Smooth muscle cell (in vitro differentiated cells): ENCODE measurements around the gene TAS2R42. TPM values are rescaled to one million over a fixed set of nuclear protein-coding genes. Genes with fewer than 3 reads are reported as not detected.

ENCODE experiments used
- DNase-seq: peaks from one replicate; lab custom pipeline; 2025; ENCODE audit not compliant: unreplicated experiment; lab: John Stamatoyannopoulos, UW
- H2AFZ ChIP-seq: fragments of 200-600 bp; sonication (generic); 2 replicates; pipeline ENCODE4 v1.6.0; 2016; ENCODE audit warnings: antibody characterized with exemption, low read depth, mild to moderate bottlenecking
- H3F3A ChIP-seq: fragments of 200-600 bp; sonication (generic); 2 replicates; pipeline ENCODE4 v1.6.0; 2017; ENCODE audit warnings: antibody characterized with exemption, low read depth
- H3K27ac ChIP-seq: fragments of 200-600 bp; sonication (generic); 2 replicates; pipeline ENCODE4 v1.5.1; 2016; ENCODE audit warnings: low read depth, mild to moderate bottlenecking
- H3K27me3 ChIP-seq: fragments of 200-600 bp; sonication (generic); 2 replicates; pipeline ENCODE4 v1.6.1; 2016; ENCODE audit warnings: low read depth, mild to moderate bottlenecking
- H3K36me3 ChIP-seq: fragments of 200-600 bp; sonication (generic); 2 replicates; pipeline ENCODE4 v1.5.1; 2016; ENCODE audit warnings: low read depth
- H3K4me1 ChIP-seq: fragments of 200-600 bp; sonication (generic); 2 replicates; pipeline ENCODE4 v1.5.1; 2016; ENCODE audit warnings: low read depth
- H3K4me2 ChIP-seq: fragments of 200-600 bp; sonication (generic); 2 replicates; pipeline ENCODE4 v1.6.0; 2016; ENCODE audit warnings: mild to moderate bottlenecking
- H3K4me3 ChIP-seq: fragments of 200-600 bp; sonication (generic); 2 replicates; pipeline ENCODE4 v1.5.1; 2016; ENCODE audit warnings: mild to moderate bottlenecking
- H3K79me2 ChIP-seq: fragments of 200-600 bp; sonication (generic); 2 replicates; pipeline ENCODE4 v1.6.0; 2016; ENCODE audit warnings: low read depth, mild to moderate bottlenecking
- H3K9ac ChIP-seq: fragments of 200-600 bp; sonication (generic); 2 replicates; pipeline ENCODE4 v1.6.0; 2016; ENCODE audit warnings: low read depth
- H3K9me3 ChIP-seq: fragments of 200-600 bp; sonication (generic); replicated peaks from 2 replicates; pipeline ENCODE4 v1.5.1; 2016; ENCODE audit warnings: low read depth
- H4K20me1 ChIP-seq: fragments of 200-600 bp; sonication (generic); 2 replicates; pipeline ENCODE4 v1.6.0; 2016; ENCODE audit warnings: low read depth
- WGBS: methylation state at CpG from one replicate; pipeline ENCODE4 v1.1.7; 2016; ENCODE audit warnings: low lambda C conversion rate; 5-methylcytosine and 5-hydroxymethylcytosine counted together
- polyA plus RNA-seq: library from polyadenylated mRNA; unstranded; fragments of >200 nt; fragmentation: Nextera tagmentation; extraction: Ambion mirVana; gene quantifications from 2 replicates; pipeline ENCODE4 v1.2.1, GENCODE V29; 2016
- total RNA-seq: library from RNA; depleted of rRNA; stranded (reverse); fragments of >200 nt; gene quantifications from 2 replicates; pipeline ENCODE4 v1.2.3, GENCODE V29; 2014
- TF ChIP-seq, protein P1 (sequence below): fragments of 200-600 bp; sonication (generic); IDR thresholded peaks from 2 replicates; pipeline ENCODE4 v1.5.1; 2017; ENCODE audit warnings: borderline replicate concordance, mild to moderate bottlenecking, antibody characterized with exemption; ENCODE audit not compliant: insufficient read depth, poor library complexity, severe bottlenecking

The TAS2R42 gene
- total and polyA plus RNA-seq, 2 experiments from 2014 or later: not detected

DNA sequence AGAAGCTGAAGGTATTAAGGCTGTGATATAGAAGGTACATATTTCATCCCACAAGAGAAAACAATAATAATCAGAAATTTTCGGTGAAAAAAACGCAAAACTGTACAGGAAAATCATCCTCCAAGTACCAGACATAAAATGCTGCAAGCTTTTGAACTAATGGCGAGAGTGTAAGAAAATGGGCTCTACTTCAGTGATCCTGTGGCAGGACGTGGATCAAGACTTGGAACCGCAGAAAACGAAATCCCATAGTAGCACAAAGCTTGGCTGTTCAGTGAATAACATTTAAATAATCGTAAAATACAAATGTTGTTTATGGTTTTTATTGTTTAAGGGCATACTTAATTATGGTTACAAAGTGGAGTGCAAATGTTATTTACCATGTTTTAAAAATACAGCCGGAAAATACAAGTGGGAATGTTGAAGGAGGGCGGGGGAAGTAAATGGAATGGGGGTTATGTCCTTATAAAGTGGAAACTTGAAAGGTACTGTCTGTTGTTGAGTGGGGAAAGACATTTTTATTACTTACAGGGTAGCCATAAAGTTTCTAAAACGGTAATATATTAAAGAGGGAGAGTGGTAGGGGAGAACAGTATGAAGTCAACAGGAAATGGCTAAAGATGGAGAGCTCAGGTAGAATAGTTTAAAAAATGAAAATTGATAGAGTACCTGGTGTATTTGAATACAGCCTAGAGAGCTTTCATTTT, 14.6 kb downstream of the TAS2R42 start:
- H3K4me3 ChIP-seq: peak overlapping the region; percentile 67
- no peak for DNase-seq
- no peaks in the 10 kb centered on the region for H3K36me3 ChIP-seq
- peak overlapping the region; percentile 90 for H3K4me2 ChIP-seq
- H2AFZ ChIP-seq: peak overlapping the region; percentile 68
- H3K9ac ChIP-seq: peak overlapping the region; percentile 95
- no peaks in the 10 kb centered on the region for H3K27me3 ChIP-seq
- no peaks in the 10 kb centered on the region for H3K9me3 ChIP-seq
- H4K20me1 ChIP-seq: peaks cover 22% of the 10 kb centered on the region
- H3K79me2 ChIP-seq: peaks cover 69% of the 10 kb centered on the region
- peaks cover 17% of the 10 kb centered on the region for H3K4me1 ChIP-seq
- no peaks in the 10 kb centered on the region for H3F3A ChIP-seq
- TF ChIP-seq, protein P1, sequence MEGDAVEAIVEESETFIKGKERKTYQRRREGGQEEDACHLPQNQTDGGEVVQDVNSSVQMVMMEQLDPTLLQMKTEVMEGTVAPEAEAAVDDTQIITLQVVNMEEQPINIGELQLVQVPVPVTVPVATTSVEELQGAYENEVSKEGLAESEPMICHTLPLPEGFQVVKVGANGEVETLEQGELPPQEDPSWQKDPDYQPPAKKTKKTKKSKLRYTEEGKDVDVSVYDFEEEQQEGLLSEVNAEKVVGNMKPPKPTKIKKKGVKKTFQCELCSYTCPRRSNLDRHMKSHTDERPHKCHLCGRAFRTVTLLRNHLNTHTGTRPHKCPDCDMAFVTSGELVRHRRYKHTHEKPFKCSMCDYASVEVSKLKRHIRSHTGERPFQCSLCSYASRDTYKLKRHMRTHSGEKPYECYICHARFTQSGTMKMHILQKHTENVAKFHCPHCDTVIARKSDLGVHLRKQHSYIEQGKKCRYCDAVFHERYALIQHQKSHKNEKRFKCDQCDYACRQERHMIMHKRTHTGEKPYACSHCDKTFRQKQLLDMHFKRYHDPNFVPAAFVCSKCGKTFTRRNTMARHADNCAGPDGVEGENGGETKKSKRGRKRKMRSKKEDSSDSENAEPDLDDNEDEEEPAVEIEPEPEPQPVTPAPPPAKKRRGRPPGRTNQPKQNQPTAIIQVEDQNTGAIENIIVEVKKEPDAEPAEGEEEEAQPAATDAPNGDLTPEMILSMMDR: no peak
- WGBS: 2% methylated on average over 10 of the region's 10 CpGs
- peak overlapping the region; percentile 96 for H3K27ac ChIP-seq

- H3K9me3 ChIP-seq: no peaks in the 10 kb centered on the region
- TF ChIP-seq, protein P1: no peak
- H3K79me2 ChIP-seq: peaks cover 77% of the 10 kb centered on the region
- H3K27me3 ChIP-seq: no peaks in the 10 kb centered on the region
- H2AFZ ChIP-seq: peak within 1 kb of the TSS; percentile 68
- peak within 1 kb of the TSS; percentile 95 for H3K9ac ChIP-seq
- peaks cover 30% of the 10 kb centered on the region for H4K20me1 ChIP-seq
- H3F3A ChIP-seq: no peaks in the 10 kb centered on the region
- H3K4me3 ChIP-seq: peak within 1 kb of the TSS; percentile 67
- no peaks in the 10 kb centered on the region for H3K36me3 ChIP-seq
- peaks cover 17% of the 10 kb centered on the region for H3K4me1 ChIP-seq
- WGBS: under 1% methylated on average over 69 of the region's 70 CpGs
- peak within 1 kb of the TSS; percentile 96 for H3K27ac ChIP-seq
- H3K4me2 ChIP-seq: peak within 1 kb of the TSS; percentile 90
- peak; percentile 58 for DNase-seq
Measured at GRCh38 chr12:11171145-11171968, 15.4 kb downstream of the TAS2R42 start, which contains the start of gene SMIM10L1. Gene SMIM10L1, plus strand, starts transcription at chr12:11171194. Its CDS starts 163 bp downstream, at chr12:11171357.

GRCh38 chr12:11170810-11171144, 16.0 kb downstream of the TAS2R42 start:
- Histone ChIP-seq H4K20me1 (peaks cover 35% of the 10 kb centered on the region), H3K4me3 (peak overlapping the region; percentile 67), H3K79me2 (peaks cover 83% of the 10 kb centered on the region), H3K9me3 (no peaks in the 10 kb centered on the region), H3K27me3 (no peaks in the 10 kb centered on the region), H3F3A (no peaks in the 10 kb centered on the region), H3K36me3 (peaks cover 2% of the 10 kb centered on the region), H2AFZ (peak overlapping the region; percentile 68), H3K9ac (peak overlapping the region; percentile 95), H3K4me2 (peak overlapping the region; percentile 90), H3K27ac (peak overlapping the region; percentile 96), H3K4me1 (peaks cover 17% of the 10 kb centered on the region)
- TF ChIP-seq, protein P1: no peak
- WGBS: 7% methylated on average over 4 of the region's 4 CpGs
- no peak for DNase-seq
